HG02973 (cell line): Measurements from ENCODE around the gene STK38L.

Experiments used
- ATAC-seq: cut with Tn5 transposase; IDR thresholded peaks from one replicate; pipeline ENCODE4 v1.9.1; 2021; ENCODE audit warnings: moderate library complexity; ENCODE audit not compliant: unreplicated experiment

Gene STK38L

GRCh38 chr12:27276275-27276674 is 32.2 kb downstream of the STK38L start:
- ATAC-seq: no peak

DNA sequence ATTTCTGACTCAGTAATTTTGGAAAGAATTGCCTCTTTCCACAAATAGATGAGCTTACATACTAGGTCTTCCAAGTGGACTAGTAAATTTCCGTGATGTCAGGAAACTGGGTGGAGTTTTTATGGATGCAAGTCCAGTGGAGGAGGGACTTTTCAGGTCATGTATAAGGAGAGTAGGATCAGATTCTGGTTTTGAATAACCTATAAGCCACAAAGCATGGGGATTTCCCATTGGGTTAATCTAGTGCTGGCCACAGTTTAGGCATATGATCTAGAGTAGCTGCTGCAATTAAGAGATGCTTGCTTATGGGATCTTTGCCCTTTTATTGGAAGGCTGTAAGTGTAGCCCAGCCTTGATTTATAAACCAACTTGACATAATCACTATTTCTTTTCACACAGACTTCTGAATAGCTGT is 33.8 kb downstream of the STK38L start:
- ATAC-seq: peak; percentile 84

GRCh38 chr12:27279826-27280225 is 35.7 kb downstream of the STK38L start:
- ATAC-seq: no peak

DNA sequence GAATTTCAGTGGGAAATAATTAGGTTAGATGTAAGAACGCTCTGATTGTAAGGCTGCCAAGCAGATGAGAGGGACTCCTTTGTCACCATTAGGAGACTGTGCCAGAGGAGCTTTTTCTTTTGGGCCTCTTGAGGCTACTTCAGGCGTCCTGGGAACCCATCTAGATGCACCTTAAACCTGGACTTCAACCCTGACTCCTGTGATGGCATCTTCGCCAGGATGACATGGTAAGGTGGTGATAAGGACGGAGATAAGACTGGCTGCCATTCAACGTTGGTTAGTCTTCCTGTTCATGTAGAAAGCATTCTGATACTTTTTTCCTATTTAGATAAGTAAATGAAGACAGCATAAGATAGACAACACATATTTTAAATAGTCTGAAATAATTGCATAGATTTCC is 36.3 kb downstream of the STK38L start:
- no peak for ATAC-seq

DNA sequence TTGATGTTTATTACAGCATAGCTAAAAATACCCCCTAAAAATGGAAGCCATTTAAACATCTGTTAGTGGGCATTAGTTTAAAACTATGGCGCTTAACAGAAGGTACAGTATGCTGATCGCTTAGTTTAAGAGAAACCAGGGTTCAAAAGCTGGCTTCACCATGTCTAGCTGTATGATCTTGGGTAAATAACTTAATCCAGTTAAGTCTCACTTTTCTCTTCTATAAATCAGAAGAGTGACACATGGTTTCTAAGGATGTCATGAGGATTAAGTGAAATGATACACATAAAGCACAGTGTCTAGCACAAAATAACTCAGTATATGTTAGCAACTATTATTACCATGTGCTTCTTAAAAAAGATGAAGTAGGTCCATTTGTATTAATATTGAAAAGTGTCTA is 38.7 kb downstream of the STK38L start:
- no peak for ATAC-seq

GRCh38 chr12:27284021-27284420 is 39.9 kb downstream of the STK38L start:
- no peak for ATAC-seq

DNA sequence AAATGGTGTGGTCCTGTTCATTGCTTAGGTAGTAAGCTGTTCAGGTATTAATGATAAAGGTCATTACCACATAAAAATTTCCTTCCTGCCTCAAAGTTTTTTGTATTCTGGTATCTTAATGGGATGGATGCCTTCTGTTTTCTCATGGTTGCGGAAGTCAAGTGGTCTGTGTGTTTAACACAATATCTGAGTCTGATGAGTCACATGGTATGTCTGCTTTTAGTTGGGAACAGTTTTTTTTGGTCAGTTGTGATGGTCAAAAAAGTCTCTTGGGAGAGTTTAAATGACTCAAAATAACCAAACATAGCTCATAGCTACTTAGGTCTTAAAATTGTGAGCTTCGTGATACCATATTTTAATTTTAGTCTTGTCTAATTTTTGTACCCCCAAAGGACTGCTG is 40.7 kb downstream of the STK38L start:
- ATAC-seq: no peak

DNA sequence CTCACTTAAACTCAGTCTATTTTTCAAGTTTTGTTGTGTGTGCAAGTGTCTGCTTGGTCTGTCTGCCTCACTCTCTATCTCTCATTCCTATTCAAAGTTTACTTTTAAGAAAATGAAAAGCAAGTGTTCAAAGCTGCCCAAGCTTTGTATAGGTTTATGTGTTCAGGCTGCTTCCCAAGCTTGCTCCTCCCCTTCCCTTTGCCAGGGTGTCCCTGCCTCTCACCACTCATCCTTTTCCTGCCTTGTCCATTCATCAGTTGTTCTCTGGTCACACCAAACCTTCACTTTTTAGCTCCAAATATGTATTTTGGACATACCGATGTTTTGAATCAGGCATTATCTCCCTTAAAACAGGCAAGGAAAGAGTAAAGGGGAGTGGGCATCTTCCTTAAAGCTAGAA is 41.3 kb downstream of the STK38L start:
- no peak for ATAC-seq

GRCh38 chr12:27289414-27289813 is 45.3 kb downstream of the STK38L start:
- ATAC-seq: no peak

GRCh38 chr12:27290501-27291168 is 46.5 kb downstream of the STK38L start:
- no peak for ATAC-seq

GRCh38 chr12:27291862-27292261 is 47.8 kb downstream of the STK38L start:
- ATAC-seq: no peak

DNA sequence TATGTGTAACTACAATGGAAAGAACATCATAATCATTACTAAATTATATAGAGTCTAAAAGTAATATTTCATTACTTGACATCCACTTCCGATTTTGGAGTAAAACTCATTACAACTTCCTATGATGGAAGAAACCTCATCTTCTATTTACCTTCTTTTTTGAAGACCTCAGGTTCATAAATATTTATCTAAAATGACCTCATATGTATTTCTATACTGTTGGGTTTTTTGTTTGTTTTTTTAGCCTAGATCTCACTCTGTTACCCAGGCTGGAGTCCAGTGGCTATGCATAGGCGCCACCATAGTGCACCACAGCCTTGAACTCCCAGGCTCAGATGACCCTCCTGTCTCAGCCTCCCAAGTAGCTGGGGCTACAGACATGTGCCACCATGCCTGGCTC is 48.6 kb downstream of the STK38L start:
- no peak for ATAC-seq

DNA sequence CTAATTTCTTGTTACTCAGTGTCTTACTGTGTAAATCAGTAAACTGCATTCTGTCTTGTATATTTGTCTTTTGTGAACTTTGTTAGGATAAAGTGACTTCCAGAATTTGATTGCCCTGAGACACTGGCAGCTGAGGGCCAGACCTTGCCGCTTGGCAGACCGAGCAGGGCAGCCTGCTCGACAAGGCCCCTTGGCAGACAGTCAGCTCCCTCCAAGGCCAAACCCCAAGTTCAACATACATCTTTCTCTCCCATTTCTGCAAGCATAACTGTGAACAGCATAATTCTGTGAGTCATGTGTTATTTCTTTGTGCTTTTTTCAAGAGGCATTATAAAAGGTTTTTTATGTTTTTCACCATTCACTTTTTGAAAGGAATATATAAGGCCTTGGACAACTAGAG is 49.4 kb downstream of the STK38L start:
- ATAC-seq: no peak

- no peak for ATAC-seq
These were observed 52.6 kb downstream of the STK38L start for GRCh38 chr12:27296674-27297073.

GRCh38 chr12:27297566-27297965 is 53.5 kb downstream of the STK38L start:
- no peak for ATAC-seq

DNA sequence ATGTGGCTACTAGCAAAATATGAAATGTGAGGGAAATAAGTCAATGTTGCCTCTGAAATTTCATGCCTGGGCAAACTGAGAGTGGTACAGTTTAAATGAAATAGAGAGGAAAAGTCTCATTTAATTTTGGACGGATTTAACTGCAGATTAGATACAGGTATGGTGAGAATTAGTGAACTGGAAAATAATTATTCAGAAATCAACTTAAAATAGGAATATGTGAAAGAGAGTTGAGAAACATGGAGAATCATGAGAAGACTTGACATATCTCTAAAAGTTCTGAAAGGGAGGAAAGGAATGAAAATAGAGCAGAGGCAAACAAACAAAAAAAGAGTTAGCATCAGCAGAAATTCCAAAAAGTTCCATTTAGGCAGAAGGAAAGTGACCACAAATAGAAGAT is 55.0 kb downstream of the STK38L start:
- ATAC-seq: no peak

GRCh38 chr12:27300226-27300625 is 56.1 kb downstream of the STK38L start:
- no peak for ATAC-seq

GRCh38 chr12:27303139-27304111 is 59.3 kb downstream of the STK38L start:
- no peak for ATAC-seq

- no peak for ATAC-seq
These were observed 60.8 kb downstream of the STK38L start for GRCh38 chr12:27304856-27305255.

DNA sequence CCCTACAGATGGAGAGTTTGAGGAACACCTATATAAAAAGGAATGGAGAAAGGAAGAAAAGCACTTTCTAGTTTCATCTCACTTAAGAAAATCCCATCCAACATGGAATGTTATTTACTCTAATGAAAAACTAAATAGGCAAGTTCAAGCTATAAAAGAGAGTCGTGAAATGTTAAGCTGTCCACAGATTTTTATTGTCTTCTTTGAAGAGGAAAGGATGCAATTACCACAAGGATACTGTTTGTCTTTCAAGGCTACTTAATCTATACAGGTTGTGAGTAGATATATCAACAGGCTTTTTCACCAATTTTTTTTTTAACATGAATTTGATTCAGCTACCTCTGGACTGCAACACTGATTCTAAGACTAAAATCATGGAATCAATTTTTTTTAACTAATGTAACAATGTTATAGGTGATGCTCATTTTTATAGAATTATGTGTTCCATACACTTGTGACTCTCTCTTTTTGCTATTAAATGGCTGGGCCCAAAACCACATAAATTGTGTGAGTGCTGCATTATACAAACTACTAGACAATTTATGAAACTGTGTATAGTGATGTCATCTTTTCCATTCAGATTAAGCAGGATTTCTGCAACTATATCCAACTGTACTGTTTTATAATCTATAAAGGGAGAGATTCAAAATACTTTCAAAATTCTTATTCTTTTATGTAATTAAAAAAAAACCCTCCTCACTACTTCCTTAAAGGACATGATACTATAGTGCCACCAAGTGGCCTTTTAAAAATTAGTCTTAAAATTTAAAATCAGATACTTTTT is 61.8 kb downstream of the STK38L start:
- no peak for ATAC-seq

DNA sequence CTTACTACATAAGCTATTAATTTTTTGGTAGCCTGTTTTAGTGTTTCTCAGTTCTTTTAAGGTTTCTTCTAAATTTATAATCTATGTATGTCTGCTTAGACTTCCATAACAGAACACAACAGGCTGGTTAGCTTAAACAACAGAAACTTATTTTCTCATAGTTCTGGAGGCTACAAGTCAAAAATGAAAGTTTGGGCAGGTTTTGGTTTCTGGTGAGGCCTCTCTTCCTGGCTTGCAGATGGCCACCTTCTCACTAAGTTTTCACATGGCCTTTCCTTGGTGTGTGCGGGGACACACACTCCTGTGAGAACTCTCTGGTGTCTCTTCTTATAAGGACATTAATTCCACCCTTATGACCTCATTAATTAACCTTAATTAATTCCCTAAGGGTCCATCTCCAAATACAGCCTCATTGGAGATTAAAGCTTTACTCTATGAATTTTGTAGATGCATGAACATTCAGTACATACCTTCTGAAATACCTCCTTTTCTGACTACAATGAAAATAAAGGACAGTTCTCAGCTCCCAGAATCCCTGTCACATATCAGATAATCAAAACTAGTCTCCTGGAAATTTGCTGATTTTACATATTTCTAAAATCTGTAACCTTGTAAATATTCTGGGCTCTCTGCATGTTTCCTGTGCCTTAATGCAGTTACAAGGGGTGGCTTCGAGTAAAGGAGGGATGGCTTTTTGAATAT is 65.4 kb downstream of the STK38L start:
- ATAC-seq: peak; percentile 70
